Thyroid gland (tissue), 4 donors: Measurements from ENCODE around the gene ACIN1.

ENCODE experiments used
- POLR2A ChIP-seq, 2 donors: fragments of 450-650 bp; IDR thresholded peaks; one replicate each; pipeline ENCODE4 v1.6.1; 2017; ENCODE audit warnings: antibody characterized with exemption in 2 of 2, mild to moderate bottlenecking in 2 of 2, moderate library complexity in 1 of 2
- TF ChIP-seq, protein P1 (sequence below), 6 experiments: fragments of 200-600 bp in 3 of 6; fragments of 450-650 bp in 3 of 6; sonication (generic) in 3 of 6; IDR thresholded peaks; one replicate each; pipeline ENCODE4 v1.5.1; 2016 to 2019; ENCODE audit warnings: antibody characterized with exemption in 6 of 6, mild to moderate bottlenecking in 2 of 6, inconsistent platforms in 1 of 6, moderate library complexity in 1 of 6

DNA sequence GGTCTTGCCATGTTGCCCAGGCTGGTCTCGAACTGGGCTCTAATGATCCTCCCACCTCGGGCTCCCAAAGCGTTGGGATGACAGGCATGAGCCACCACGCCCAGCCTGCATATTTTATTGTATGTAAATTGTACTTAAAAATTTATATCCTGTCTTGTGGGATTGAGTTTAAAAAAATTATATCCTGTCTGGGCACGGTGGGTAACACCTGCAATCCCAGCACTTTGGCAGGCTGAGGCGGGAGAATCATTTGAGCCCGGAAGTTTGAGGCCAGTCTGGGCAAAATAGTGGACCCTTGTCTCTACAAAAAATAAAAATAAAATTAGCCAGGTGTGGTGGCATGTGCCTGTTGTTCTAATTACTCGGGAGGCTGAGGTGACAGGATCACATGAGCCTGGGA lies 38.0 kb upstream of the ACIN1 start:
- TF ChIP-seq, protein P1, sequence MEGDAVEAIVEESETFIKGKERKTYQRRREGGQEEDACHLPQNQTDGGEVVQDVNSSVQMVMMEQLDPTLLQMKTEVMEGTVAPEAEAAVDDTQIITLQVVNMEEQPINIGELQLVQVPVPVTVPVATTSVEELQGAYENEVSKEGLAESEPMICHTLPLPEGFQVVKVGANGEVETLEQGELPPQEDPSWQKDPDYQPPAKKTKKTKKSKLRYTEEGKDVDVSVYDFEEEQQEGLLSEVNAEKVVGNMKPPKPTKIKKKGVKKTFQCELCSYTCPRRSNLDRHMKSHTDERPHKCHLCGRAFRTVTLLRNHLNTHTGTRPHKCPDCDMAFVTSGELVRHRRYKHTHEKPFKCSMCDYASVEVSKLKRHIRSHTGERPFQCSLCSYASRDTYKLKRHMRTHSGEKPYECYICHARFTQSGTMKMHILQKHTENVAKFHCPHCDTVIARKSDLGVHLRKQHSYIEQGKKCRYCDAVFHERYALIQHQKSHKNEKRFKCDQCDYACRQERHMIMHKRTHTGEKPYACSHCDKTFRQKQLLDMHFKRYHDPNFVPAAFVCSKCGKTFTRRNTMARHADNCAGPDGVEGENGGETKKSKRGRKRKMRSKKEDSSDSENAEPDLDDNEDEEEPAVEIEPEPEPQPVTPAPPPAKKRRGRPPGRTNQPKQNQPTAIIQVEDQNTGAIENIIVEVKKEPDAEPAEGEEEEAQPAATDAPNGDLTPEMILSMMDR (IDR thresholded peaks at IDR 0.05) = no peak
- TF ChIP-seq POLR2A (IDR thresholded peaks at IDR 0.05) = no peak
